ENCODE measurements around the gene SCUBE2.
A peak's percentile ranks its signal among the peaks of the same experiment; 100 is the strongest.

The SCUBE2 gene

GRCh38 chr11:9091044-9091922 is at the start of gene SCUBE2:
Gene SCUBE2 (minus strand): TSS chr11:9091599. CDS start chr11:9091528, 71 bp downstream.
- DNase-seq: no peak
- intact Hi-C loops (cut with DNase I): no loop called here

GRCh38 chr11:9141186-9141585 is 49.8 kb upstream of the SCUBE2 start:
- intact Hi-C loops (cut with DNase I): loop anchor here (10.0 kb wide), 1 partner anchor 124 kb away; the partner anchor contains the start of gene DENND5A
- no peak for DNase-seq

- peak in 12 of 42 donors; percentile 14 to 57 (median 34) for DNase-seq
- intact Hi-C loops (cut with DNase I): loop anchor here (10.0 kb wide), 3 partner anchors 125 to 225 kb away; partner anchors contain the start of genes AKIP1 and DENND5A
Measured at GRCh38 chr11:9139628-9140357, 48.4 kb upstream of the SCUBE2 start.

- intact Hi-C loops (cut with DNase I): loop anchor here (10.0 kb wide), 2 partner anchors 124 to 224 kb away; partner anchors contain the start of gene AKIP1
- no peak for DNase-seq
Measured at GRCh38 chr11:9138612-9139579, 47.5 kb upstream of the SCUBE2 start.

GRCh38 chr11:9138133-9138453 is 46.7 kb upstream of the SCUBE2 start:
- DNase-seq: no peak
- intact Hi-C loops (cut with DNase I): loop anchor here (10.0 kb wide), 2 partner anchors 123 to 223 kb away; partner anchors contain the start of gene AKIP1

GRCh38 chr11:9137293-9138132 is 46.1 kb upstream of the SCUBE2 start:
- DNase-seq: peak; percentile 62 to 90 (median 80)
- intact Hi-C loops (cut with DNase I): loop anchor here (10.0 kb wide), 2 partner anchors 123 to 223 kb away; partner anchors contain the start of gene AKIP1

GRCh38 chr11:9136741-9137140 is 45.3 kb upstream of the SCUBE2 start:
- intact Hi-C loops (cut with DNase I): loop anchor here (10.0 kb wide), 2 partner anchors 122 to 222 kb away; partner anchors contain the start of gene AKIP1
- DNase-seq: no peak

- intact Hi-C loops (cut with DNase I): loop anchor here (10.0 kb wide), 2 partner anchors 119 to 219 kb away; partner anchors contain the start of gene AKIP1
- no peak for DNase-seq
Measured at GRCh38 chr11:9133956-9134355, 42.6 kb upstream of the SCUBE2 start.

GRCh38 chr11:9132203-9132878 is 40.9 kb upstream of the SCUBE2 start:
- intact Hi-C loops (cut with DNase I): loop anchor here (10.0 kb wide), 2 partner anchors 118 to 218 kb away; partner anchors contain the start of gene AKIP1
- DNase-seq: no peak

GRCh38 chr11:9130297-9130696 is 38.9 kb upstream of the SCUBE2 start:
- intact Hi-C loops (cut with DNase I): loop anchor here (10.0 kb wide), 2 partner anchors 115 to 215 kb away; partner anchors contain the start of gene AKIP1
- no peak for DNase-seq

- intact Hi-C loops (cut with DNase I): no loop called here
- DNase-seq: no peak
Measured at GRCh38 chr11:9126636-9127035, 35.2 kb upstream of the SCUBE2 start.

GRCh38 chr11:9125185-9125886 is 33.9 kb upstream of the SCUBE2 start:
- DNase-seq: no peak
- intact Hi-C loops (cut with DNase I): no loop called here

- no peak for DNase-seq
- intact Hi-C loops (cut with DNase I): no loop called here
Measured at GRCh38 chr11:9123595-9124304, 32.4 kb upstream of the SCUBE2 start.

- intact Hi-C loops (cut with DNase I): no loop called here
Measured at GRCh38 chr11:9121469-9121796, 30.0 kb upstream of the SCUBE2 start.

GRCh38 chr11:9120664-9121468 is 29.5 kb upstream of the SCUBE2 start:
- intact Hi-C loops (cut with DNase I): no loop called here
- no peak for DNase-seq

More at GRCh38 chr11:9121469-9121796, 30.0 kb upstream of the SCUBE2 start:
- DNase-seq: no peak
